A549 (cell line): Measurements from ENCODE around the gene OSBPL8. TPM values are rescaled to one million over a fixed set of nuclear protein-coding genes. Genes with fewer than 3 reads are reported as not detected.

Experiments used
- ATAC-seq, 2 experiments: fragments of 200-7000 bp in 1 of 2; fragments of >200 bp in 1 of 2; cut with Nextera tagmentation in 1 of 2; cut with Tn5 transposase in 1 of 2; 3 replicates each; pipeline versions ENCODE4 v1.8.0 to v1.9.1; 2018 to 2020; ENCODE audit warnings: mild to moderate bottlenecking in 1 of 2, moderate library complexity in 1 of 2
- CTCF ChIA-PET: fragments of 300-600 bp; sonication (Branson Sonifier 250); formaldehyde crosslinking; extraction: SDS; loops from one replicate; lab custom pipeline; 2021; ENCODE audit warnings: antibody characterized with exemption, inconsistent platforms; lab: Yijun Ruan, JAX
- POLR2A ChIA-PET: fragments of 350-600 bp; formaldehyde crosslinking; extraction: SDS; loops from one replicate; lab custom pipeline; 2021; ENCODE audit warnings: antibody characterized with exemption, inconsistent platforms; lab: Yijun Ruan, JAX
- DNase-seq, 2 experiments: peaks; one replicate each; pipeline versions ENCODE4 v3.0.0 to v3.0.0-alpha.2; 2011 to 2016; ENCODE audit warnings: low read depth in 1 of 2, low spot score in 1 of 2
- FAIRE-seq: peaks from 2 replicates; lab custom pipeline; 2011; peaks lifted over from hg19 to GRCh38; lab: Jason Lieb, UNC
- H3K27ac ChIP-seq, 2 experiments: fragments of >200 bp; sonication (Bioruptor Twin); formaldehyde crosslinking; 3 replicates each; pipeline ENCODE4 v1.5.1; 2016 to 2017
- H3K4me1 ChIP-seq: fragments of >200 bp; sonication (Bioruptor Twin); formaldehyde crosslinking; 3 replicates; pipeline ENCODE4 v1.6.1; 2016
- H3K4me2 ChIP-seq: fragments of >200 bp; sonication (Bioruptor Twin); formaldehyde crosslinking; 3 replicates; pipeline ENCODE4 v1.6.1; 2016
- H3K4me3 ChIP-seq: fragments of >200 bp; sonication (Bioruptor Twin); formaldehyde crosslinking; 3 replicates; pipeline ENCODE4 v1.5.1; 2016
- H3K9me3 ChIP-seq: fragments of >200 bp; sonication (Bioruptor Twin); formaldehyde crosslinking; 3 replicates; pipeline ENCODE4 v1.6.1; 2016
- BHLHE40 ChIP-seq: IDR thresholded peaks from 2 replicates; pipeline ENCODE4 v1.6.1; 2012; ENCODE audit warnings: low read depth, low read length, inconsistent platforms
- CEBPB ChIP-seq, 2 experiments: fragments of >200 bp in 1 of 2; sonication (Bioruptor Twin) in 1 of 2; formaldehyde crosslinking in 1 of 2; IDR thresholded peaks; 2 replicates each; pipeline ENCODE4 v1.6.1; 2012 to 2016
- CTCF ChIP-seq: fragments of >200 bp; sonication (Bioruptor Twin); formaldehyde crosslinking; IDR thresholded peaks from 3 replicates; pipeline ENCODE4 v1.5.1; 2016
- EP300 ChIP-seq, 2 experiments: fragments of >200 bp; sonication (Bioruptor Twin); formaldehyde crosslinking; IDR thresholded peaks; 2 replicates in 1 of 2; 3 replicates in 1 of 2; pipeline ENCODE4 v1.6.1; 2016 to 2017
- ESRRA ChIP-seq: fragments of 150-350 bp; IDR thresholded peaks from 2 replicates; pipeline ENCODE4 v1.6.1; 2014; ENCODE audit warnings: mild to moderate bottlenecking, low read length, borderline replicate concordance
- FOXS1 ChIP-seq: fragments of 250-450 bp; sonication (Bioruptor Pico); IDR thresholded peaks from 2 replicates; pipeline ENCODE4 v1.5.0; 2020; ENCODE audit warnings: mild to moderate bottlenecking, moderate library complexity
- GATA3 ChIP-seq: IDR thresholded peaks from 2 replicates; pipeline ENCODE4 v1.6.1; 2012; ENCODE audit warnings: borderline replicate concordance
- HDAC2 ChIP-seq: fragments of 200-600 bp; sonication (generic); IDR thresholded peaks from 2 replicates; pipeline ENCODE4 v1.6.1; 2016
- HOXB5 ChIP-seq: fragments of 250-450 bp; sonication (Bioruptor Pico); IDR thresholded peaks from 2 replicates; pipeline ENCODE4 v1.5.0; 2020; ENCODE audit warnings: mild to moderate bottlenecking, moderate library complexity
- JUN ChIP-seq, 2 experiments: fragments of >200 bp; sonication (Bioruptor Twin); formaldehyde crosslinking; IDR thresholded peaks; 2 replicates in 1 of 2; 3 replicates in 1 of 2; pipeline ENCODE4 v1.6.1; 2016 to 2017
- KDM1A ChIP-seq: fragments of 200-600 bp; sonication (generic); IDR thresholded peaks from 2 replicates; pipeline ENCODE4 v1.6.1; 2016; ENCODE audit warnings: low read depth, mild to moderate bottlenecking
- KDM5A ChIP-seq: fragments of 200-600 bp; sonication (generic); IDR thresholded peaks from 2 replicates; pipeline ENCODE4 v1.6.1; 2016; ENCODE audit warnings: antibody characterized with exemption, mild to moderate bottlenecking
- MAZ ChIP-seq: fragments of 150-350 bp; IDR thresholded peaks from 2 replicates; pipeline ENCODE4 v1.6.1; 2014; ENCODE audit warnings: antibody characterized with exemption, low read depth, low read length, borderline replicate concordance
- NPAS2 ChIP-seq: fragments of 250-450 bp; sonication (Bioruptor Pico); IDR thresholded peaks from 2 replicates; pipeline ENCODE4 v1.8.0; 2022; ENCODE audit warnings: mild to moderate bottlenecking, moderate library complexity, borderline replicate concordance
- PHF8 ChIP-seq: fragments of 200-600 bp; sonication (generic); IDR thresholded peaks from 2 replicates; pipeline ENCODE4 v1.6.1; 2016; ENCODE audit warnings: low read depth, mild to moderate bottlenecking, antibody characterized with exemption, moderate library complexity, borderline replicate concordance
- POLR2A ChIP-seq: IDR thresholded peaks from 2 replicates; pipeline ENCODE4 v1.6.1; 2012; ENCODE audit warnings: mild to moderate bottlenecking, low read length
- RNF2 ChIP-seq: fragments of 200-600 bp; sonication (generic); IDR thresholded peaks from 2 replicates; pipeline ENCODE4 v1.6.1; 2016; ENCODE audit warnings: low read depth, mild to moderate bottlenecking, antibody characterized with exemption, moderate library complexity, borderline replicate concordance
- SMC3 ChIP-seq: fragments of >200 bp; sonication (Bioruptor Twin); formaldehyde crosslinking; IDR thresholded peaks from 3 replicates; pipeline ENCODE4 v1.6.1; 2018; ENCODE audit warnings: inconsistent platforms
- TFCP2L1 ChIP-seq: fragments of 250-450 bp; sonication (Bioruptor Pico); IDR thresholded peaks from 2 replicates; pipeline ENCODE4 v1.5.0; 2021; ENCODE audit warnings: mild to moderate bottlenecking
- ZSCAN20 ChIP-seq: fragments of 250-450 bp; sonication (Bioruptor Pico); IDR thresholded peaks from 2 replicates; pipeline ENCODE4 v1.8.0; 2022; ENCODE audit warnings: mild to moderate bottlenecking, moderate library complexity
- WGBS: methylation state at CpG from one replicate; pipeline ENCODE4 v1.1.6; 2017; ENCODE audit errors: missing lambda C conversion rate; 5-methylcytosine and 5-hydroxymethylcytosine counted together
- polyA plus RNA-seq, 4 experiments: library from polyadenylated mRNA; depleted of rRNA in 3 of 4; stranded (reverse); fragments of >200 nt; fragmentation: RNase III in 1 of 4; extraction: RNeasy Plus Mini Kit Qiagen cat#74134 plus additional on column Dnase treatment in 1 of 4; gene quantifications; 2 replicates in 3 of 4; 3 replicates in 1 of 4; pipeline ENCODE4 v1.2.3, GENCODE V29; 2011 to 2017
- TF ChIP-seq, protein P1 (sequence below): IDR thresholded peaks from 2 replicates; pipeline ENCODE4 v1.6.1; 2012
- TF ChIP-seq, protein P2 (sequence below): fragments of 250-450 bp; sonication (Bioruptor Pico); IDR thresholded peaks from 2 replicates; pipeline ENCODE4 v1.5.0; 2020; ENCODE audit warnings: low read depth, mild to moderate bottlenecking, moderate library complexity

Gene OSBPL8
- polyA plus RNA-seq, 2 of the 4 experiments (the other 2 are of a cell fraction), result 15.4 to 43.2 TPM

DNA sequence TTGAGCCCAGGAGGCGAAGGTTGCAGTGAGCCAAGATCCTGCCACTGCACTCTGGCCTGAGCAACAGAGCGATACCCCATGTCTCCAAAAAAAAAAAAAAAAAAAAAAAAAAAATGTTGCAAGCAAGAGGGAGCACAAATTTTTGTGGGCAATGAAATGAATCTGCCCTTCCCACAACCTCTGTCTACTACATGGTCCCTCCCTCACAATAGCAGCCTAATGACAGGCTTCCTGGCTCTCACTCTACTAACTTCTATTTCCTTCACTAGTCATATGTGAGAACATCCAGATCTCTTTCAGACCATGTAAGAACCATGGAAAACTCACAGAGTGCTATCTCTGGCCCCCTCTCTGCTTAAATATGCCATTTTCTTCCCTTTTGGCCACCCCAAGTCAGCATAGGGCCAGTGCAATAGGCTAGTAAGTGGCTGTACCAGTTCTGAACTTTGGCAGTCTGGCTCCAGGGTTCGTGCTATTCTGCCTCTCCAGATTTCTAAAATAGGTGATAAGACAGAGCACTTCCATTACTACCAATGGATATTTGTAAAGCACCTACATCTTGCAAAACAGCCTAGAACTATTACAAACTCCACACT lies 7.1 kb downstream of the OSBPL8 start:
- DNase-seq, result no peak
- ATAC-seq, result no peak
- no peak for FAIRE-seq
- 95% methylated on average over 3 of the region's 3 CpGs for WGBS
- peaks cover 22% of the 10 kb centered on the region; the same call in 2 of the 3 replicates for H3K4me1 ChIP-seq
- H3K9me3 ChIP-seq, result no peaks in the 10 kb centered on the region
- no peak for TF ChIP-seq RNF2
- TF ChIP-seq MAZ, result no peak
- TF ChIP-seq, protein P1, sequence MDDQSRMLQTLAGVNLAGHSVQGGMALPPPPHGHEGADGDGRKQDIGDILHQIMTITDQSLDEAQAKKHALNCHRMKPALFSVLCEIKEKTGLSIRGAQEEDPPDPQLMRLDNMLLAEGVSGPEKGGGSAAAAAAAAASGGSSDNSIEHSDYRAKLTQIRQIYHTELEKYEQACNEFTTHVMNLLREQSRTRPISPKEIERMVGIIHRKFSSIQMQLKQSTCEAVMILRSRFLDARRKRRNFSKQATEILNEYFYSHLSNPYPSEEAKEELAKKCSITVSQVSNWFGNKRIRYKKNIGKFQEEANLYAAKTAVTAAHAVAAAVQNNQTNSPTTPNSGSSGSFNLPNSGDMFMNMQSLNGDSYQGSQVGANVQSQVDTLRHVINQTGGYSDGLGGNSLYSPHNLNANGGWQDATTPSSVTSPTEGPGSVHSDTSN, result no peak
- no peak for TF ChIP-seq ZSCAN20 (CRISPR knock-in tag)
- no peak for TF ChIP-seq EP300 (IDR thresholded peaks at IDR 0.05)
- TF ChIP-seq FOXS1 (CRISPR knock-in tag), result no peak
- TF ChIP-seq CEBPB (IDR thresholded peaks at IDR 0.05), result no peak
- TF ChIP-seq, protein P2, sequence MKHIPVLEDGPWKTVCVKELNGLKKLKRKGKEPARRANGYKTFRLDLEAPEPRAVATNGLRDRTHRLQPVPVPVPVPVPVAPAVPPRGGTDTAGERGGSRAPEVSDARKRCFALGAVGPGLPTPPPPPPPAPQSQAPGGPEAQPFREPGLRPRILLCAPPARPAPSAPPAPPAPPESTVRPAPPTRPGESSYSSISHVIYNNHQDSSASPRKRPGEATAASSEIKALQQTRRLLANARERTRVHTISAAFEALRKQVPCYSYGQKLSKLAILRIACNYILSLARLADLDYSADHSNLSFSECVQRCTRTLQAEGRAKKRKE (CRISPR knock-in tag), result no peak
- TF ChIP-seq HOXB5 (CRISPR knock-in tag), result no peak
- no peak for TF ChIP-seq CTCF
- TF ChIP-seq JUN (IDR thresholded peaks at IDR 0.05), result no peak
- TF ChIP-seq NPAS2 (CRISPR knock-in tag), result no peak
- no peak for TF ChIP-seq SMC3
- no peak overlapping the region for H3K4me2 ChIP-seq
- no peak overlapping the region for H3K27ac ChIP-seq
- CTCF ChIA-PET, result no interaction called here
- POLR2A ChIA-PET, result no interaction called here
- no peak overlapping the region for H3K4me3 ChIP-seq

GRCh38 chr12:76551482-76551888 lies 8.1 kb downstream of the OSBPL8 start:
- Histone ChIP-seq H3K4me2 (no peak overlapping the region), H3K4me3 (no peak overlapping the region), H3K4me1 (peaks cover 22% of the 10 kb centered on the region; the same call in 2 of the 3 replicates), H3K27ac (no peak overlapping the region), H3K9me3 (no peaks in the 10 kb centered on the region)
- ChIA-PET POLR2A (no interaction called here), CTCF (interaction anchor here (0.9 to 1.1 kb wide), 2 partner anchors 28 to 34 kb away, joined by 3 read pairs; no protein-coding TSS in a partner anchor)
- TF ChIP-seq ZSCAN20 (CRISPR knock-in tag), result no peak
- no peak for TF ChIP-seq RNF2
- no peak for TF ChIP-seq POLR2A
- no peak for TF ChIP-seq GATA3
- no peak for TF ChIP-seq TFCP2L1 (CRISPR knock-in tag)
- no peak for TF ChIP-seq SMC3
- TF ChIP-seq PHF8, result no peak
- no peak for TF ChIP-seq BHLHE40
- TF ChIP-seq HDAC2, result no peak
- no peak for TF ChIP-seq KDM1A
- no peak for TF ChIP-seq KDM5A
- no peak for TF ChIP-seq ESRRA
- TF ChIP-seq JUN (IDR thresholded peaks at IDR 0.05), result no peak
- FAIRE-seq, result no peak
- 90% methylated on average over 5 of the region's 5 CpGs for WGBS
- no peak for ATAC-seq
- DNase-seq, result no peak
